T-helper 1 cell treated with Interleukin-12 subunit alpha and Interleukin-12 subunit beta and Interleukin-4 antibody, amounts not matched to agents 30 ng/mL and 1 ng/mL, for 36 hours (primary cell): ENCODE data around the gene FARP1. TPM values are rescaled to one million over a fixed set of nuclear protein-coding genes. Genes with fewer than 3 reads are reported as not detected.

Source experiments
- intact Hi-C: fragments of 100-400 bp; cut with micrococcal nuclease; formaldehyde crosslinking; loops from one replicate; pipeline ENCODE4 v1.15.1; 2024
- total RNA-seq: library from RNA; stranded (reverse); gene quantifications from 2 replicates; pipeline ENCODE4 v1.2.3, GENCODE V29; 2022

Gene FARP1, protein sequence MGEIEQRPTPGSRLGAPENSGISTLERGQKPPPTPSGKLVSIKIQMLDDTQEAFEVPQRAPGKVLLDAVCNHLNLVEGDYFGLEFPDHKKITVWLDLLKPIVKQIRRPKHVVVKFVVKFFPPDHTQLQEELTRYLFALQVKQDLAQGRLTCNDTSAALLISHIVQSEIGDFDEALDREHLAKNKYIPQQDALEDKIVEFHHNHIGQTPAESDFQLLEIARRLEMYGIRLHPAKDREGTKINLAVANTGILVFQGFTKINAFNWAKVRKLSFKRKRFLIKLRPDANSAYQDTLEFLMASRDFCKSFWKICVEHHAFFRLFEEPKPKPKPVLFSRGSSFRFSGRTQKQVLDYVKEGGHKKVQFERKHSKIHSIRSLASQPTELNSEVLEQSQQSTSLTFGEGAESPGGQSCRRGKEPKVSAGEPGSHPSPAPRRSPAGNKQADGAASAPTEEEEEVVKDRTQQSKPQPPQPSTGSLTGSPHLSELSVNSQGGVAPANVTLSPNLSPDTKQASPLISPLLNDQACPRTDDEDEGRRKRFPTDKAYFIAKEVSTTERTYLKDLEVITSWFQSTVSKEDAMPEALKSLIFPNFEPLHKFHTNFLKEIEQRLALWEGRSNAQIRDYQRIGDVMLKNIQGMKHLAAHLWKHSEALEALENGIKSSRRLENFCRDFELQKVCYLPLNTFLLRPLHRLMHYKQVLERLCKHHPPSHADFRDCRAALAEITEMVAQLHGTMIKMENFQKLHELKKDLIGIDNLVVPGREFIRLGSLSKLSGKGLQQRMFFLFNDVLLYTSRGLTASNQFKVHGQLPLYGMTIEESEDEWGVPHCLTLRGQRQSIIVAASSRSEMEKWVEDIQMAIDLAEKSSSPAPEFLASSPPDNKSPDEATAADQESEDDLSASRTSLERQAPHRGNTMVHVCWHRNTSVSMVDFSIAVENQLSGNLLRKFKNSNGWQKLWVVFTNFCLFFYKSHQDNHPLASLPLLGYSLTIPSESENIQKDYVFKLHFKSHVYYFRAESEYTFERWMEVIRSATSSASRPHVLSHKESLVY
- 0.17 and 0.34 TPM in 2 replicates for total RNA-seq

DNA sequence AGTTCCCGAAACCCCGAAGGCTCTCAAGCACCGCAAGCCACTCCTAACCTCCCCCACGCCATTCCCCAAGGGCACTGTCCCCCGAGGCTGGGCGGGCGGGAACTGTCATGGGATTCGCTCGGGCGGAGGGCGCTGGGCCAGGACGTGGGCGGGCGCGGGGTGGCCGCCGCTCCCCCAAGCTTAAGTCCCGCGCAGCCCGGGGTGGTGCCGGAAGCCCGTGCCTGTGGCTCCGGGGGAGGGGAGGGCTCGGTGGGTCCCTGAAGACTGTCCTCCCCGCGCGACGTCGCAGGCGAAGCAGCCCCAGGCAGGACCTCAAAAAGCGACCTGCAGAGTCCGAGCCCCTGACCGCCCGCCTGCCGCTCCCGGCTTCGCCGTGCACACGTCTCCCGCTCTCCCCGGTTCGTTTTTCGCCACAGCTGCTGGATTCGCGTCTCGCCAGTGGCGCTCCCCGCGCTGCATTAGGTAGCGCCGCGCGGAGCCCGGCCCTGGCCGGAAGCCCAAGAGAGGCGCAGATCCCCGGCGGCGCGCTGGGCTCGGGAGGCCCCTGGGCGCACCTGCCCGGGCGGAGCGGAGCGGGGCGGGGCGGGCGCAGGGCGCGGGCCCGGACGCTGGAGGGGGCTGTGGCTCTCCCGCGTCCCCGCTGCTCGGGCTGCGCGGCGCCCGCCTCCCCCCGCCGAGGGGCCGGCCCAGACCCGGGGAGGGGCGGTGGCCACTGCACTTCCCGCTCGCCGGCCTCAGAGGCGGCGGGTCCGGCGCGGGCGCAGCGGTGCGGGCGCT lies at the start of gene FARP1:
FARP1 (plus strand) TSS at position 715 of the 777 bp plus-strand sequence. CDS start 70,149 bp downstream, outside the sequence.
- intact Hi-C loops, result loop anchor here (5.0 to 10.0 kb wide), 2 partner anchors 165 to 532 kb away; no protein-coding TSS in a partner anchor

DNA sequence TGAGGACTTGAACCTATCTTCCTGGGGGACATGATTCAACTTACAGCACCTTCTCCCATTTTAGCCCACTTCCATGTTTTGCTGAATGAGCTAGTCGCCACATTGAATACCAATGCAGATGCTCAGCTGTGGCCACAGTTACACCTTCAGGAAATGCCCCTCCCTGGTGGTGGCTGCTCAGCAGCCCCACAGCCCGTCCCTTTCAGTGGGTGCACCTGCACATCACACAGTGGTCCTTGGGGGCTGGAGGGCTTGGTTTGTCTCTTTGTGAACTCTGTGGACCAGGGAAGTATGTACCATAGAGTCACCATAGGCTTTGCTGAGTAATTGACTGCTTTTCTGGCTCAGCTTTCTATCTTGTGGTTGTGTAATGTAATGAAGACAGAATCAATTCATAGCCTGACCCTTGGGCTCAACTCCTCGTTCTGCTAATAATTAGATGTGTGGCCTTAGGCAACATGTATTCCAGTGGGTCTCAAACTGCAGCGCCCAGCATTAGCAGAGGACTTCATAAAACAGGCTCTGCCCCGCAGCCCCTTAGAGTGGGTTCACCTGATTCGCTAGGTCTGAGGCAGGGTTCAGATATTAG lies 48.1 kb upstream of the FARP1 start:
- intact Hi-C loops, result no loop called here

DNA sequence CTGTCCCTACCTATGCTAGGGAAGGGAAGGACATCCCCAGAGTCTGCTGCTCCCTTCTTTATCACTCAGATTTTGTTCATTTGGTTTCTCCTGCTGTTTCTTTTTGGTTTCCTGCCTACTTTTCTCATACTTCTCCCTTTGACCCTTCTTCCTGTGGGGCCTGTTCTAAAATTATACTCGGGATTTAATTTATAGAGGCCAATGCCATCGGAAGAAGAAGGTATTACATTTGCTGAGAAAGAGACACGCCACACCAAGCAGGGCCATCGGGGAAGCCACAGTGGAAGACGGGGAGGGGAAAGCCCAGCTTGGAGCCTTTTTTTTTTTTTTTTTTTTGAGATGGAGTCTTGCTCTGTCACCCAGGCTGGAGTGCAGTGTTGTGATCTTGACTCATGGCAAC lies 46.8 kb upstream of the FARP1 start:
- intact Hi-C loops, result no loop called here

DNA sequence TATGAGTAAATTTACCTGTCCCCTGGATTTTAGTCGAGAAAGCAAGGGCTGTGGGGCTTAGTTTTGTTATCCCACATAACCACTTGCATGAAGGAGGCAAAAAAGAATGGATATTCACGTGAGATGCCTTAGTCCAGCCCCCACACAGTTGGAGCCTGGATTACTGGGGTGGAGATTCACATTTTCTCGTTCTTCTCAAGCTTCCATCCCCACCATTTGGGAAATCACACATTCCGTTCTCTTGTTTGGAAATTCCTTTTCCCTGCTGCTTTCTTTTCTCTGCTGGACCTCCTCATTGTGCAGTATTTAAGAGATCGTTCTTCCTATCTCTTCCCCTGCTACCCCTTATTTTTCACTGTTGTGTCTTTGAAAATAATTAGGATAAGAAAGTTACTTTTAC lies 45.1 kb upstream of the FARP1 start:
- intact Hi-C loops, result no loop called here

DNA sequence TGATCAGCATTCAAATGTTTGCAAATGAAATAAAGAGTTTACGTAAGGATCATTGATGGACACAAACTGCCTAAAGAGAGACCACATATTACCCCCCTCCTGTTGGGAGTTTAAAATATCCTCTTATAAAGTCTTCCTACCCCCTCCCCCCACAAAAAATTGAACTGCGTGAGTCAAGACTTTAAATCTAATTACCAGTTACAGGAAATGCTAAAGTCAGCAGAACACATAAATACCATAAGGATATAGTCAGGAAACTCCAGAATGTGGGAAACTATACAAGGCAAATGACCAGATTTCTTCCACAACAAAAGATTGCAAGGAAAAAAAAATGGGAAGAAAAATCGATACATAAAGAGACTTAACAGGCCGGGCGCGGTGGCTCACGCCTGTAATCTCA lies 44.4 kb upstream of the FARP1 start:
- intact Hi-C loops, result no loop called here

DNA sequence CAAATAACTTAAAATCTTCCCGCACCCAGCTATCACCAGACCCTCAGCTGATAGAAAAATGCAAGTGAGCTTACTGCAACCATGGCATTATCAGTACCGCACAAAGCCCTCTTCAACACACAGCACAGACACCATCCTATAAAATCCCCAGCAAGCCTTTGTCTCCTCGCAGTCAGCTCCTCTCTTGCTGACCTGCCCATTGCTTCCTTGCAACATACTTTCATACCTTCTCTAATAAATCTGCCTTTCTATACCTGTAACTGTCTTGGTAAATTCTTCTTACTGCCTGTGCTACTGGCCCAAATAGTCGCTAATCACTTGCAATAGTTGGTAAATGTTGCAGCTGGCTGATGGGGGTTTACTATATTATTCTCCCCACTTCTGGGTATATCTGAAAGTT lies 43.3 kb upstream of the FARP1 start:
- intact Hi-C loops, result no loop called here

DNA sequence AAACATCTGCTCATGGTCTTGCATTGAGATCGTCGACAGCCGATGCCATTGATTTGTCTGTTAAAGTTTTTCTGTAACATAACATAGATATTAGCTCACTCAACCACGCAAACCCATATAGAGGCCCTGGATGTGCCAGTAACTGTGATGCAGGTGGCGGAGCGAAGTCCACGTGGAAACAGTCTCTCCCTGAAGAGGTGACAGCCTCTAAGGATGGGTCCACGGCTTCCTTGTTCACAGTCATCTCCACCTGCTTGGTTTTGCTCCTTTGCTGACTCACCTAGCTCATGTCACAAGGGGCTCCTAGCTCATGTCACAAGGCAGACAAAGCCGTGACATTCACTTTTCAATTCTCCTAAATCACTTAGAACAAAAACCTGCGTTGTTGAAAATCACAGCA lies 42.4 kb upstream of the FARP1 start:
- intact Hi-C loops, result no loop called here

DNA sequence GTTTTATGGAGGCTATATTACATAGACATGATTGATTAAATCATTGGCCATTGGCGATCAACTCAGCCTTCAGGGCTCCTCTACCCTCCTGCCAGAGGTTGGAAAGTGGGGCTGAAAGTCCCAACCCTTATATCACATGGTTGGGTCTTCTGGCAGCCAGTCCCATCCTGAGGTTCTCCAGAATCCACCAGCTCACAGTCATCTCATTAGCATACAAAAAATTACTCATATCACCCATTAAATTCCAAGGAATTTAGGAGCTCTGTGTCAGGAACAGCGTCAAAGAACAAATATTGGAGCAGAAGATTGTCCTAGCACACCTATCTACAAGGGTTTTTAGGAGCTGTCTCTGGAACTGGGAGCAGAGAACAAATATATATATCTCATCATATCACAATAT lies 39.4 kb upstream of the FARP1 start:
- intact Hi-C loops, result no loop called here

DNA sequence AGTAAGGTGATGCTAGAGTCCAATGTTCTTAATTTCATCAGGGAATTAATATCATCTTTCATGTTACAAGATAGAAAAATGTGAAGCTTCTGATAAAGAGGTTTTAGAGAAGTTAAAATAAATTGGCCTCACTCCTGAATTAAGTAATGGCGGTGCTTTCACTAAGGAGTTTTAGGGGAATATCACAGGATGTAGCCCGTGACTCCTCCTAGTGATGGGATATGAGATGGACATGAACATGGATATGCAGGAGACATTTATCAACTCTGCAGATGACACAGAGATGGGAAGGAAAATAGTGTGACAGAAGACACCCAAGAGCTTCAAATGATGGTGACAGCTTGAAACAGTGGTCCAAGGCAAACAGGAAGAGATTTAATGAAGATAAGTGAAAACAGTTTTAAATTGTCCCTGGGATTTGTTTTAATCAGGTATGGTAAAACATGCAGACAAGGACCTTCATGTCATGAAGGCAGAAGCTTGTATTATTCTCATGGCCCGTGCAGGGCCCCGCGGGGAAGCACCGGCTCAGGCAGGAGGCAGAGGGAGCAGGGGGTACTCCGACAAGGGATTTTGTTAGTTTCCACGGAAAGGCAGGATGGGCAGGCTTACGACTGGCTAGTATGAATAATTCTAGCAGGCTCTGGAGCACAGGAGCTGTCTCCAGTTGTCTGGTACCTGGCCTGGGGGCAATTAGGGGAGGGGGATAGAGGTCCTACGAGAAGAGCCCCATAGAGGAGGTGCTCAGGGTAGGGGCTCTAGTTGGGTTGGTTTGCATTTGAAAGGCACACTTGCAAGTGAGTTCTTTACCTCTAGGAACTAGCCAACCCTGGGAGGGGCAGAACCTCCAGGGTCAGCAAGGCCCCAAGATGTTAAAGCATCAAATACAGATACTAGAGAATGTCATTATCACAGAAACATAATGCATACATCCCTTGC lies 38.7 kb upstream of the FARP1 start:
- intact Hi-C loops, result no loop called here

DNA sequence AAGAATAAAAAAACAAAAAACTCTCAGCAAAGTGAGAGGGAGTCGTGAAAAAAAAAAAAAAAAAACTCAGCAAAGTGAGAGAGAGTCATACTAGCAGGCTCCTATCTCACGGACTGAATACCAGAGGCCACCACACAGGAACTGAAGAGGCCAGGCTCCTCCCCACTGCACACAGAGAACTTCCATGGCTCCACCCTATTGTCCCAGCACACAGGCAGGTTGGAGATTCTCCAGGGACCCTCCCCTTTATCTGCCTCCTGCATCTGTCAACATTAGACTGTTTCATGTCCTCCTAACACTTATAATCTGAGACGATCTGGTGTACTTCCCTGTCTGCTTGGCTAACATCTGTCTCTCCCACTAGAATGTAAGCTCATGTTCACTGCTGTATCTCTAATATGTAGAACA lies 37.0 kb upstream of the FARP1 start:
- intact Hi-C loops, result no loop called here

DNA sequence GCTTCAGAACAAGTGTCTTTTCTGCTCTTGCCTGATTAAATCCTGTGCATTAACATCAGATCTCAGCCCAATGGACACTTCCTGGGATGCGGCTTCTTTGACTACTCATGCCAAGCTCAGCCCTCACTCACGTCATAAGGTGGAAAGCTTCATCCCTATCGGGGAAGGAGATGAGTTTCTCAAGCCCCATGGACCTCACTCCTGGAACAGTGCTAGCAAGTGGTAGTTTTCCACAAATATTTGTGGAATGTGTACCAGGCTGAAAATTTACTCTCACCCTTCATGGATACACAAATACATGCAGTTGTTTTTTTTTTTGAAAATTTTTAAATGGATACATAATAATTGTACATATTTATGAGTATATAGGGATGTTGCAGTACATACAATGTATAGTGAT lies 34.6 kb upstream of the FARP1 start:
- intact Hi-C loops, result no loop called here

DNA sequence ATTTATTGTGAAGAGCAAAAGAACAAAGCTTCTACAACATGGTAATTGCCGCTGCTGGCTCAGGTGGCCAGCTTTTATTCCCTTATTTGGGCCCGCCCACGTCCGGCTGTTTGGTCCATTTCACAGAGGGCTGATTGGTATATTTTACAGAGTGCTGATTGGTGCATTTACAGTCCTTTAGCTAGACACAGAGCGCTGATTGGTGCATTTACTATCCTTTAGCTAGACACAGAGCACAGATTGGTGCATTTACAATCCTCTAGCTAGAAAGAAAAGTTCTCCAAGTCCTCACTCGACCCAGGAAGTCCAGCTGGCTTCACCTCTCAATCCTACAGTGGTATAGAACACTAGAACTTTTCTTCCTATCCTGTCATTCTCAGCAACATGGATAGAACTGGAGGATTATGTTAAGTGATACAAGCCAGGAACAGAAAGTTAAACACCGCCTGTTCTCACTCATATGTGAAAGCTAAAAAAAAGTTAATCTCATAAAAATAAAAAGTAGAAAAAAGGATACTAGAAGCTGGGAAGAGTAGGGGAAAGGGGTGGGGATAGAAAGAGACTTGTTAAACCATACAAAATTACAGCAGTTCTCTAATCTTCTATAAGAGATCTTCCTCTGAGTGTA lies 33.6 kb upstream of the FARP1 start:
- intact Hi-C loops, result no loop called here

DNA sequence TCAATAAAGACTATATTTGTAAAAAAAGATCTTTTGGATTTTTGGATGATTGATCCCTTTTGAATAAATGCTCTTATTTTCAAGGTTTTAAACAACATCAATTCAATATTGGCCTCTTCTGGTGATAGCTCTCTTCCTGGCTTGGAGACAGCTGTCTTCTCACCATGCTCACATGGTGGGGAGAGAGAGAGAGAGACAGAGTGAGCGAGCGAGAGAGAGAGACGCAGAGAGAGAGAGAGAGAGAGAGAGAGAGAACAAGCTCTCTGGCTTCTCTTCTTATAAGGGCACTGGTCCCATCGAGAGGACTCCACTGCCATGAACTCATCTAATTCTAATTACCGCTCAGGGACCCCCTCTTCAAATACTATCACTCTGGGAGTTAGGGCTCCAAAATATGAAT lies 32.1 kb upstream of the FARP1 start:
- intact Hi-C loops, result no loop called here

DNA sequence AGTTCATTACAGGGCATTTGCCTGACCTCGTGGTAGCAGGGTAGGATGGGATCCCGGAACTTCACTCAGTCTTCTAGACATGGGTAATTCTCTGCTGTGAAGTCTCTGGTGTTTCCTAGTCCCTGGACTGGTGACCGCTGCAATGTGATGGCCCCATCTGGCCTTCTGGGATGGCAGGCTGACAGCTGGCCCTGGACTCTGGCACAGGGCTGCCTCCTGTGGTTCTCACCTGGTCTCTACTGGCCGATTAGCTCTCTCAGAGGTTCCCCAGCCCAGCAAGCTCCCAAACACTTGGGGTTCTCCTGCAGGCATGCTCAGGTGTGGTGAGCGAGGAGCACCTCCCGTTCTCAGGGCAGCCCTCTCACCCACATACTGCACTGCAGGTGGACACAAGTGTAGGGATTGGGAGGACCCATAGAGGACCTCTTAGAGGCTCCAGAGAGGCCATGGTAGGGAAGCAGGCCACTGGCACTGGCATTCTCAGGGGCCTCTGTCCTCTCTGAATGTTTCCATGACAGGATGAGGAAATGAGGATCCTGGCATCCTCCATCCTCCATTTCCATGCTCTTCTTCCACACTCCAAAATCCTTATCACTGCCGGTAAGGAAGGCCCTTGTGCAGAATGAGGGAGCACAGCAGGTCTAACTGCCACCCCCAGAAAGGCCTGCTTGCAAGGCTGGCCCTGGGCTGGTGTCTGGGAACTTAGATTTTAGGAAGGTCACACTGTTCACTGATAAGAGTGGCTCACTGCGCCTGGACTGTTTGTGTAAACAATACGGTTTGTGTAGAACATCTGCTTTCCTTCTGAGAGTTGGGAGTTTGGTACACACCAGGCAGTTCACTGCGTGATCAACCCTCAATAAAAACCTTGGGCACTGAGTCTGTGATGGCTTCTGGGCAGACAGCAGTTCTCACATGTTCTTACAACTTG lies 31.5 kb upstream of the FARP1 start:
- intact Hi-C loops, result no loop called here

DNA sequence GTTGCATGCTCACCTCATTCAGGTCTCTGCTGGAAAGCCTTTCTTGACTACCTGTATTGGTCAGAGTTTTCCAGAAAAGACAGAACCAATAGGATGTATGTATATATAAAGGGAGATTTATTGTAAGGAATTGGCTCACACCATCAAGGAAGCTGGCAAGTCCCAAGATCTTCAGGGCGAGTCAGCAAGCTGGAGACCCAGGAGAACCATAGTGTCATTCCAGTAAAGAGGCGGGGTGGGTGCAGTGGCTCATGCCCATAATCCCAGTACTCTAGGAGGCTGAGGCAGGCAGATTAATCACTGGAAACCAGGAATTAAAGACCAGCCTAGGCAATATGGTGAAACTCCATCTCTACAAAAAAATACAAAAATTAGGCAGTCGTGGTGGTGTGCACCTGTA lies 30.4 kb upstream of the FARP1 start:
- intact Hi-C loops, result no loop called here

DNA sequence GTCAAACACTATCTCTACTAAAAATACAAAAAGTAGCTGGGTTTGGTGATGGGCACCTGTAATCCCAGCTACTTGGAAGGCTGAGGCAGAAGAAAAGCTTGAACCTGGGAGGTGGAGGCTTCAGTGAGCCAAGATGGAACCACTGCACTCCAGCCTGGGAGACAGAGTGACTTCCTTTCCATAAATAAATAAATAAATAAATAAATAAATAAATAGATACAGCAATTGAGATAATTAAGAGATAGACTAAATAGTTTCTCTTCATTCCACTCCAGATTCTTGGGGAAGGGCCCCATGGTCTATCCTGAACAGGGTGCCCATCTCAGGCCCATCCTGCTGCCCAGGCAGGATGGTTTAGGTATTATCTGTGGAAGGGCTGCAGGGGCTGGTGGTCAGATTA lies 24.0 kb upstream of the FARP1 start:
- intact Hi-C loops, result no loop called here

DNA sequence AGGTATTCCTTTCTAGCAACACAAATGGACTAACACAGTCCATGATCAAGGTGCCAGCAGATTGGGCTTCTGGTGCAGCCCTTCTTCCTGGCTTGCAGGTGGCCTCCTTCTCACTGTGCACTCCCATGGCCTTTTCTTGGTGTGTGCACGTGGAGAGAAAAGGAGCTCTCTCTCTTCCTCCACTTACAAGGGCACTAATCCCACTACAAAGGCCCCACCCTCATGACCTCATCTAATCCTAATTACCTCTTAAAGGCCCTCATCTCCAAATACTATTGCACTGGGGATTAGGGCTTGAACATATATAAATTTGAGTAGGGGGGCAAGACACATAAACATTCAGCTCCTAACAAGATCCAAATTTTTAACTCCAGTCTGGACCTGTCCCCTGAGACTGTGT lies 19.7 kb upstream of the FARP1 start:
- intact Hi-C loops, result no loop called here

DNA sequence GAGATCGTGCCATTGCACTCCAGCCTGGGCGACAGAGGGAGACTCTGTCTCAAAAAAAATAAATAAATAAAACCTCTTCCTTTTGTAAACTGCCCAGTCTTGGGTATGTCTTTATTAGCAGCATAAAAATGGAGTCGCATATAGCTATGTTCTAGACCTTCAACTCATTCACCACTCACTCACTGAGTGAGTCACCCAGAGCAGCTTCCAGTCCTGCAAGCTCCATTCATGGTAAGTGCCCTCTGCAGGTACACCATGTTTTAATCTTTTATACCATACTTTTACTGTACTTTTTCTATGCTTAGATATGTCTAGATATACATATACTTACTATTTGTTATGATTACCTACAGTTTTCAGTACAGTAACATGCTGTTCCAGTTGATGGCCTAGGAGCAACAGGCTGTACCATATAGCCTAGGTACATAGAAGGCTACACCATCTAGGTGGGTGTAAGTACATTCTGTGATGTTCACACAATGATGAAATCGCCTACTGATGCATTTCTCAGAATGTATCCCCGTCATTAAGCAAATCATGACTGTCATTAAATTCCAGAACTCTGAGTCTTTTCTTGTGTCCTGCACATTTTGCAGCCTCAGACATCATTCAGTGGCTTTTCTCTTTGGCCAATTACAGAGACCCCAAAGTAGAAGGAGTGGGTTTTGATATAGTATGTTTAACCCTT lies 13.7 kb upstream of the FARP1 start:
- intact Hi-C loops, result no loop called here
